HCT116 (cell line): ENCODE measurements around the gene CAMSAP1. TPM values are rescaled to one million over a fixed set of nuclear protein-coding genes. Genes with fewer than 3 reads are reported as not detected.

Source experiments
- ATAC-seq: fragments of 200-7000 bp; cut with Tn5 transposase; 2 replicates; pipeline ENCODE4 v1.9.1; 2020; ENCODE audit warnings: mild to moderate bottlenecking, moderate library complexity
- BruUV-seq: library from RNA; stranded (reverse); fragments of 400-500 nt; replicated peaks from 2 replicates; lab custom pipeline; 2021; lab: Mats Ljungman, UMichigan
- CTCF ChIA-PET: fragments of 300-600 bp; sonication (Branson Sonifier 250); formaldehyde crosslinking; loops from one replicate; lab custom pipeline; 2021; ENCODE audit warnings: antibody characterized with exemption; lab: Charles Lee
- POLR2A ChIA-PET: fragments of 300-600, 350-600 bp; sonication (Branson Sonifier 250); formaldehyde crosslinking; loops from one replicate; lab custom pipeline; 2021; ENCODE audit warnings: antibody characterized with exemption; lab: Charles Lee
- RAD21 ChIA-PET, 2 experiments: fragments of 300-600 bp; sonication (Branson Sonifier 250); formaldehyde crosslinking; loops; one replicate each; lab custom pipeline; 2023; ENCODE audit warnings: low total read pairs in 2 of 2; ENCODE audit not compliant: uncharacterized antibody in 2 of 2, unreplicated experiment in 2 of 2, low non-redundant PET in 1 of 2; lab: Charles Lee
- DNase-seq: peaks from one replicate; pipeline ENCODE4 v3.0.0-alpha.2; 2010; ENCODE audit warnings: low read depth, low spot score
- H2AFZ ChIP-seq: fragments of 200-600 bp; shearing (Covaris generic), sonication (generic); 2 replicates; pipeline ENCODE4 v1.6.1; 2017; ENCODE audit warnings: low read depth, mixed run types, mixed read lengths, antibody characterized with exemption, low read length; ENCODE audit not compliant: poor library complexity, severe bottlenecking
- H3K27ac ChIP-seq: 2 replicates; pipeline ENCODE4 v1.5.1; 2012; ENCODE audit warnings: low read depth, low read length
- H3K27me3 ChIP-seq: fragments of 200-600 bp; sonication (generic); 2 replicates; pipeline ENCODE4 v1.6.1; 2016; ENCODE audit warnings: mixed run types, low read length, mixed read lengths; ENCODE audit not compliant: insufficient read depth
- H3K36me3 ChIP-seq, 2 experiments: fragments of 200-500 bp in 1 of 2; fragments of 200-600 bp in 1 of 2; sonication (Bioruptor generic) in 1 of 2; sonication (generic) in 1 of 2; 2 replicates each; pipeline versions ENCODE4 v1.5.1 to v1.6.1; 2014 to 2016; ENCODE audit warnings: low read length in 2 of 2, inconsistent platforms in 1 of 2, mixed read lengths in 1 of 2, mixed run types in 1 of 2; ENCODE audit not compliant: insufficient read depth in 2 of 2, control insufficient read depth in 1 of 2
- H3K4me1 ChIP-seq, 2 experiments: fragments of 200-600 bp in 1 of 2; sonication (generic) in 1 of 2; 2 replicates each; pipeline versions ENCODE4 v1.5.1 to v1.6.1; 2012 to 2017; ENCODE audit warnings: low read length in 2 of 2, inconsistent platforms in 1 of 2, mild to moderate bottlenecking in 1 of 2, mixed read lengths in 1 of 2, mixed run types in 1 of 2, moderate library complexity in 1 of 2; ENCODE audit not compliant: insufficient read depth in 2 of 2, control insufficient read depth in 1 of 2
- H3K4me2 ChIP-seq: fragments of 200-600 bp; sonication (generic); 2 replicates; pipeline ENCODE4 v1.6.1; 2017; ENCODE audit warnings: mixed run types, low read length, mixed read lengths
- H3K4me3 ChIP-seq, 2 experiments: fragments of 200-600 bp in 1 of 2; sonication (generic) in 1 of 2; replicated peaks in 1 of 2; 2 replicates each; pipeline ENCODE4 v1.5.1; 2011 to 2016; ENCODE audit warnings: low read length in 2 of 2, control low read depth in 1 of 2, low read depth in 1 of 2, mild to moderate bottlenecking in 1 of 2, mixed read lengths in 1 of 2, mixed run types in 1 of 2
- H3K79me2 ChIP-seq: fragments of 200-600 bp; sonication (generic); 2 replicates; pipeline ENCODE4 v1.6.1; 2017; ENCODE audit warnings: mild to moderate bottlenecking, mixed run types, low read length, moderate library complexity, mixed read lengths; ENCODE audit not compliant: insufficient read depth
- H3K9ac ChIP-seq: fragments of 200-600 bp; sonication (generic); 2 replicates; pipeline ENCODE4 v1.6.1; 2016; ENCODE audit warnings: low read length, mixed read lengths
- H3K9me2 ChIP-seq: fragments of 200-600 bp; sonication (generic), shearing (Covaris generic); 2 replicates; pipeline ENCODE4 v1.6.1; 2017; ENCODE audit warnings: mixed run types, mild to moderate bottlenecking, moderate library complexity; ENCODE audit not compliant: insufficient read depth
- H3K9me3 ChIP-seq, 2 experiments: fragments of 200-500 bp in 1 of 2; fragments of 200-600 bp in 1 of 2; sonication (Bioruptor generic) in 1 of 2; sonication (generic) in 1 of 2; 2 replicates each; pipeline ENCODE4 v1.6.1; 2014 to 2017; ENCODE audit warnings: low read length in 2 of 2, mixed read lengths in 2 of 2, inconsistent platforms in 1 of 2, low read depth in 1 of 2, mild to moderate bottlenecking in 1 of 2, mixed run types in 1 of 2, moderate library complexity in 1 of 2; ENCODE audit not compliant: control insufficient read depth in 1 of 2, insufficient read depth in 1 of 2
- H4K20me1 ChIP-seq: fragments of 200-600 bp; sonication (generic), shearing (Covaris generic); 2 replicates; pipeline ENCODE4 v1.6.1; 2017; ENCODE audit warnings: mixed run types, mild to moderate bottlenecking, moderate library complexity; ENCODE audit not compliant: insufficient read depth
- ATF3 ChIP-seq: IDR thresholded peaks from 2 replicates; pipeline ENCODE4 v1.6.1; 2012
- CBX3 ChIP-seq: IDR thresholded peaks from 2 replicates; pipeline ENCODE4 v1.6.1; 2012; ENCODE audit warnings: low read depth
- CEBPB ChIP-seq: IDR thresholded peaks from 2 replicates; pipeline ENCODE4 v1.6.1; 2012; ENCODE audit warnings: low read depth
- CTCF ChIP-seq, 3 experiments: fragments of 200-600 bp in 1 of 3; sonication (generic) in 1 of 3; IDR thresholded peaks in 2 of 3; conservative IDR thresholded peaks in 1 of 3; 2 replicates each; pipeline ENCODE4 v1.5.1; 2012 to 2017; ENCODE audit warnings: low read depth in 2 of 3, low read length in 2 of 3, antibody characterized with exemption in 1 of 3, borderline replicate concordance in 1 of 3, control low read depth in 1 of 3, mild to moderate bottlenecking in 1 of 3, mixed read lengths in 1 of 3, mixed run types in 1 of 3, moderate library complexity in 1 of 3; ENCODE audit not compliant: insufficient read depth in 1 of 3
- ELF1 ChIP-seq: IDR thresholded peaks from 2 replicates; pipeline ENCODE4 v1.6.1; 2012; ENCODE audit warnings: low read depth, borderline replicate concordance
- EZH2 ChIP-seq: fragments of 200-600 bp; sonication (generic); IDR thresholded peaks from 2 replicates; pipeline ENCODE4 v1.6.1; 2017; ENCODE audit warnings: antibody characterized with exemption, mixed run types
- FOSL1 ChIP-seq: IDR thresholded peaks from 2 replicates; pipeline ENCODE4 v1.6.1; 2012; ENCODE audit warnings: low read depth
- MAX ChIP-seq: IDR thresholded peaks from 2 replicates; pipeline ENCODE4 v1.6.1; 2012
- POLR2AphosphoS5 ChIP-seq: IDR thresholded peaks from 2 replicates; pipeline ENCODE4 v1.6.1; 2011; ENCODE audit warnings: mild to moderate bottlenecking, low read depth, low read length, moderate library complexity
- RAD21 ChIP-seq: IDR thresholded peaks from 2 replicates; pipeline ENCODE4 v1.6.1; 2012; ENCODE audit warnings: low read depth, mild to moderate bottlenecking
- SIN3A ChIP-seq: IDR thresholded peaks from 2 replicates; pipeline ENCODE4 v1.6.1; 2012; ENCODE audit warnings: low read depth
- SP1 ChIP-seq: IDR thresholded peaks from 2 replicates; pipeline ENCODE4 v1.6.1; 2012; ENCODE audit warnings: low read depth
- TCF7L2 ChIP-seq: IDR thresholded peaks from 2 replicates; pipeline ENCODE4 v1.7.0; 2011; ENCODE audit warnings: borderline replicate concordance, inconsistent platforms; ENCODE audit not compliant: insufficient read depth, insufficient read length; ENCODE audit errors: extremely low read depth
- YY1 ChIP-seq: IDR thresholded peaks from 2 replicates; pipeline ENCODE4 v1.6.1; 2011; ENCODE audit warnings: low read length, low read depth, moderate library complexity, mild to moderate bottlenecking; ENCODE audit not compliant: insufficient replicate concordance; ENCODE audit errors: extremely low read depth
- ZBTB33 ChIP-seq: IDR thresholded peaks from 2 replicates; pipeline ENCODE4 v1.6.1; 2011; ENCODE audit warnings: mild to moderate bottlenecking, low read length, moderate library complexity; ENCODE audit not compliant: insufficient replicate concordance; ENCODE audit errors: extremely low read depth
- ZFX ChIP-seq: fragments of 450-650 bp; IDR thresholded peaks from 2 replicates; pipeline ENCODE4 v1.6.1; 2017
- ZNF274 ChIP-seq: fragments of 200-500 bp; sonication (Bioruptor generic); IDR thresholded peaks from 2 replicates; pipeline ENCODE4 v1.6.1; 2014; ENCODE audit warnings: mild to moderate bottlenecking, low read depth, low read length, inconsistent platforms
- intact Hi-C: fragments of 100-400 bp; cut with micrococcal nuclease; formaldehyde crosslinking; loops from 2 replicates; pipeline ENCODE4 v1.10.0; 2022
- total RNA-seq: library from RNA; stranded (reverse); gene quantifications from one replicate; pipeline ENCODE4 v1.2.1, GENCODE V29; 2021; ENCODE audit not compliant: unreplicated experiment

Gene CAMSAP1
- total RNA-seq, 1 experiment from 2014 or later: 33.1 TPM

- TF ChIP-seq CTCF (IDR thresholded peaks at IDR 0.05 in 2 of 3, conservative IDR thresholded peaks at IDR 0.05 in 1 of 3; ENCODE audit: borderline replicate concordance in 1 of 3, insufficient read depth in 1 of 3, low read depth in 2 of 3, low read length in 2 of 3): no peak
- TF ChIP-seq CEBPB: no peak
- no peak for TF ChIP-seq SIN3A
- TF ChIP-seq YY1: no peak
- TF ChIP-seq ATF3: no peak
These were observed 135.8 kb downstream of the CAMSAP1 start (continued) for GRCh38 chr9:135771401-135772051.

GRCh38 chr9:135770771-135771170, 136.6 kb downstream of the CAMSAP1 start:
- RAD21 ChIA-PET: no interaction called here
- H3K36me3 ChIP-seq: no peaks in the 10 kb centered on the region
- H3K4me3 ChIP-seq: no peak overlapping the region
- CTCF ChIA-PET: no interaction called here
- H3K9ac ChIP-seq: no peak overlapping the region
- H2AFZ ChIP-seq: no peak overlapping the region
- H3K27me3 ChIP-seq: no peaks in the 10 kb centered on the region
- intact Hi-C loops: no loop called here
- H3K4me2 ChIP-seq: no peak overlapping the region
- POLR2A ChIA-PET: no interaction called here
- ATAC-seq (no peak), DNase-seq (no peak)
- H3K27ac ChIP-seq: no peak overlapping the region
- H3K79me2 ChIP-seq: no peaks in the 10 kb centered on the region
- H3K9me3 ChIP-seq: peaks cover 5 to 8% of the 10 kb centered on the region in 2 experiments; a peak in 2 of 4 replicates
- H4K20me1 ChIP-seq: no peaks in the 10 kb centered on the region
- no TSS peak for BruUV-seq
- H3K9me2 ChIP-seq: no peaks in the 10 kb centered on the region
- no peaks in the 10 kb centered on the region for H3K4me1 ChIP-seq
- TF ChIP-seq ZFX (no peak), YY1 (no peak), ELF1 (no peak), RAD21 (no peak), CBX3 (no peak), MAX (no peak), SP1 (no peak), ZNF274 (no peak), POLR2AphosphoS5 (no peak), EZH2 (no peak), SIN3A (no peak), CTCF (IDR thresholded peaks at IDR 0.05 in 2 of 3, conservative IDR thresholded peaks at IDR 0.05 in 1 of 3; ENCODE audit: borderline replicate concordance in 1 of 3, insufficient read depth in 1 of 3, low read depth in 2 of 3, low read length in 2 of 3) (no peak), ATF3 (no peak), ZBTB33 (no peak), FOSL1 (no peak), TCF7L2 (no peak)
